NCI-H128 (cell line): ENCODE data around the gene UAP1L1.

ENCODE experiments used
- DNase-seq: peaks from one replicate; lab custom pipeline; 2025; ENCODE audit not compliant: unreplicated experiment; lab: John Stamatoyannopoulos, UW

The UAP1L1 gene

GRCh38 chr9:137071282-137071681, 6.0 kb upstream of the UAP1L1 start:
- DNase-seq, result no peak

GRCh38 chr9:137073992-137074399, 3.3 kb upstream of the UAP1L1 start:
- DNase-seq, result no peak

GRCh38 chr9:137074657-137075274, 2.6 kb upstream of the UAP1L1 start:
- DNase-seq, result no peak

GRCh38 chr9:137075275-137075775, 2.0 kb upstream of the UAP1L1 start:
- DNase-seq, result no peak

GRCh38 chr9:137076636-137077009, 694 bp upstream of the UAP1L1 start:
- DNase-seq, result no peak

GRCh38 chr9:137077758-137078693, 709 bp downstream of the UAP1L1 start:
- DNase-seq, result no peak

GRCh38 chr9:137078701-137079400, 1.5 kb downstream of the UAP1L1 start:
- no peak for DNase-seq

- no peak for DNase-seq
Observed at GRCh38 chr9:137079401-137079787, 2.1 kb downstream of the UAP1L1 start.

- no peak for DNase-seq
Observed at GRCh38 chr9:137080260-137081122, 3.2 kb downstream of the UAP1L1 start.

GRCh38 chr9:137082222-137082924, 5.1 kb downstream of the UAP1L1 start:
- DNase-seq, result no peak

GRCh38 chr9:137082925-137083290, 5.6 kb downstream of the UAP1L1 start:
- DNase-seq, result no peak

- DNase-seq, result no peak
Observed at GRCh38 chr9:137083394-137084004, 6.2 kb downstream of the UAP1L1 start.

- no peak for DNase-seq
Observed at GRCh38 chr9:137084526-137084925, 7.2 kb downstream of the UAP1L1 start.

GRCh38 chr9:137085920-137086530, 8.7 kb downstream of the UAP1L1 start:
- no peak for DNase-seq

GRCh38 chr9:137086531-137087408, 9.5 kb downstream of the UAP1L1 start, which contains the start of gene MAN1B1:
Gene MAN1B1 (plus strand): TSS chr9:137086985. CDS start chr9:137087000, 15 bp downstream.
- peak; percentile 97 for DNase-seq

GRCh38 chr9:137087409-137087925, 10.2 kb downstream of the UAP1L1 start:
- no peak for DNase-seq

GRCh38 chr9:137088121-137088520, 10.8 kb downstream of the UAP1L1 start:
- no peak for DNase-seq
